NCI-H748 (cell line): Measurements from ENCODE around the gene CXCR3.
"Not testable (repeated sequence)": the region's sequence is repeated elsewhere in the genome, so short reads cannot be mapped to it uniquely, and the experiment has no call there.

ENCODE experiments used
- DNase-seq: peaks from one replicate; lab custom pipeline; 2025; ENCODE audit not compliant: unreplicated experiment; lab: John Stamatoyannopoulos, UW

Gene CXCR3

DNA sequence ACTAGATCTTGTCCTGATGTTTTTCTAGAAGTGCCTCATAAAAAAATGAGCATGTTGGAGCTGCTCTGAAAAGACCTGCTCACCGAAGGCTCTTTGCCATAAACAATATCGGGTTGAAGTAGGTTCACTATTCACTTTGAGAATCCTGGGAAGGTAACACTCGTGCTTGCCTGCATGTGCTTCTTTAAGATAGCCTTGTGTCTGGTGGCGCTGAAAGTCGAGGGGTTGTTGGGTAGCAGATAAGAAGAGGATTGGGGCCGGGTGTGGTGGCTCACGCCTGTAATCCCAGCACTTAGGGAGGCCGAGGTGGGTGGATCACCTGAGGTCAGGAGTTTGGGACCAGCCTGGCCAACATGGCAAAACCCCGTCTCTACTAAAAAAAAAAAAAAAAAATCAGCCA lies 6.6 kb downstream of the CXCR3 start:
- not testable (repeated sequence) for DNase-seq

DNA sequence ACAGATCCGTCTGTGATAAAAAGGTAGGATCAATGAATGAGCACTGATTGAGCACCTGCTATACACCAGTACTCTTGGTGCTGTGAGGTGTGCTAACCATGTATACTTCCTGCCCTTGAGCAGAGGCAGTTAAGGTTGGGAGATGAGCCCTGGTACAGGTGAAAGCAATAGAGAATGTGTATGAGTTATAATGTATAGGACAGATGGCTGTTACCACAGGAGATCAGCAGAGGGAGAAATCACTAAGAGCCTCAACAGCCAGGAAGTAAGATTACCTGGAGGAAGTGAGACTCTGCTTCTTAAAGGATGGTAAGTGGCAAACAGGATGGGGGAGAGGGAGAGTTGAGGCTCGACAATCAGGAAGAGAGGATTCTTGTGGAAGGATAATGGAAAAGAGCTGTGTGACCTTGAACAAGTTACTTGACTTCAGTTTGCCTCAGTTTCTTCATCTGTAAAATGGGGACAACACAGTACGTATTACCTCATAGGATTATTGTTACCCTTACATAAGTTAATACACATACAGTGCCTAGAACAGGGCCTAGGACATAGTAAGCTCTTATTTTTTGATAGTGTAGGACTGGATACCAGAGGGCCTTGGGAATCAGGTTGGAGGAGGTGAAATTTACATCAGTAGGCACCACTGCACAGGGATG lies 9.1 kb downstream of the CXCR3 start:
- no peak for DNase-seq

DNA sequence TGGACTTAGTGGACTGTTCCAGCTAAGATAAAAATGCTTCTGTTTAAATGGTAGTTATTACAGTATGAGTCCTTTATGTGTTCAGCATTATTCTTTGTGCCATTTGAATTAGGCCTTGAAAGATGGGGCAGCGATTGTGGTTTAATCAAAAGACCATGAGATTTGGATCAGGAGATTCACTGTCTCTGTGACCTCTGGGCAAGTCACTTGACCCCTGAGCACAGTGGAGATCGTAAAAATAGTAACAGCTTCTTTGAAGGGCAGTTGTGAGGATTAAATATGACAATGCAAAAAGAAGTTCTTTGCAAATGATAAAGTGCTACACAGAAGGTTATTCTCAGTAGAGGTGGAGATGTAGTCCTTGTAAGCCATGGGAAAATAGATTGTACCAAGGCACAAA lies 10.8 kb downstream of the CXCR3 start:
- DNase-seq = no peak

DNA sequence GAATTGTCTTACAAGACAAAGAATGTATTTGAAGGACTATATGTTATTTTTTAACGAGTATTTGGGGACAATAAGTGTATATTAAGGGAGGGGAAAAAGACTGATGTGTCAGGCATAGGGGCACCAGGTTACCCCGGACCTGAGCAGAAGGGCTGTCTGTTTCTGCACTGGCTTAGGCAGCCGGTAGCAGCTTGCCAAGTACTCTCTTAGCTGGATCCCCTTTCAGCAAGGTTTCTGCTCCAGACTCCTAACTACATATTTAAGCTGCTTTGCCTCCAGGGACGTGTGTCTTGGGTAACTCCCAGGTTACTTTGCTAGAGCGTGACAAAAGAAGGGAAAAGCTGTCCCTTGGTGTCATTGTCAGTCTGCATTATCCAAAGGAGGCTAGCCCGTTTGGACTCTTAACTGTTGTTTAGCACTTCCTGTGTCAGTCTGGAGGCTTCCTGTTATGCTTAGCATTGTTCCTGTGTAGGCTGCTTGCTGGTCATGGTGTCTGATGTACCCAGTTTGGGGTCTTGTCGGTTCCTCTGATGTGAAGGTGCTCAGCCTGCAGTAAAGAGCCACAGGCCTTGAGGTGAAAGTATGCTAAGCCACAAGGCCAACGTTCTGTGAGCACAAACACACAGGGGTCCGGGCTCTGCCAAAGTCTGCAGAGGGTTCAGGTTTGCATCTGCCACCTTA lies 11.6 kb downstream of the CXCR3 start:
- no peak for DNase-seq

DNA sequence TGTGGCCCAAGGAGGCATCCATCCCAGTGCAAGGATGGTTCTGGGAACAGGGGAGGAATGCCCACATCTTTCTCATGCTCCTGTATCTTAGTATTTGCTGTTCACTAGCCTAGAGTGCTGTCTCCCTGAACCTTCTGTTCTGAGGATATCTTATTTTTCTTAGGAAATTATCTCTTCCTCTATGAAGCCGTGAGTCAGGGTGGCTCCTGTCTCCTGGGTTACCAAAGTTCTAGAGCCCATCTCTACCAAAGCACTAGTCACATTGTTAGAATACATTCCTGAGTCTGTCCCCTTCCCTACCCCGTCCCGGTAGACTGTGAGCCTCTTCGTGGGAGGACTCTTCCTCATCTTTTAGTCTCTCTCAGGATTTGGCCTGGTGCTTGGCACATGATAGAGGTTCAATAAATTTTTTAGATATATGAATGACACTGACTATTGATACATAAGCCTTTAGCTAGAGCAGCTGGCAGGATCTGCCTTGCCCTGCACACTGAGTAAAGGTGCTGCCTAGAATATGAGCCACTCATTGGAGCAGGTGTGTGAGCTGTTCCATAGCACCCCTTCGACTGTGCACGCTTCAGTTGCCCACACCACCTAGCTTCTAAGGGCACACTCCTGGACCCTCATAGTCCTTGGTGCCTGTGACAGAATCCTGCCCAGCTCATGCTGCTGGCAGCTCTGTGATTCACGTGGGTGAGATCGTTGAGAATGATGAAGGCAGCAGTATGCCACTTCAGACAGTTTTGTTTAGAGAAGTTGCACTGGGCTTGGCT lies 13.3 kb downstream of the CXCR3 start:
- no peak for DNase-seq

DNA sequence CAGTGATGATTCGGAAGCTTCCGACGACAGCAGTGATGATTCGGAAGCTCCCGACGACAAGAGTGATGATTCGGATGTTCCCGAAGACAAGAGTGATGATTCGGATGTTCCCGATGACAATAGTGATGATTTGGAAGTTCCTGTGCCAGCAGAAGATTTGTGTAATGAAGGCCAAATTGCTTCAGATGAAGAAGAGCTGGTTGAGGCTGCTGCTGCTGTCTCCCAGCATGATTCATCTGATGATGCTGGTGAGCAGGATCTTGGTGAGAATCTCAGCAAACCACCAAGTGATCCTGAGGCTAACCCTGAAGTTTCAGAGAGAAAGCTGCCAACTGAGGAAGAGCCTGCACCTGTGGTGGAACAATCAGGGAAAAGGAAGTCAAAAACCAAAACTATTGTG lies 14.2 kb downstream of the CXCR3 start:
- DNase-seq = no peak

DNA sequence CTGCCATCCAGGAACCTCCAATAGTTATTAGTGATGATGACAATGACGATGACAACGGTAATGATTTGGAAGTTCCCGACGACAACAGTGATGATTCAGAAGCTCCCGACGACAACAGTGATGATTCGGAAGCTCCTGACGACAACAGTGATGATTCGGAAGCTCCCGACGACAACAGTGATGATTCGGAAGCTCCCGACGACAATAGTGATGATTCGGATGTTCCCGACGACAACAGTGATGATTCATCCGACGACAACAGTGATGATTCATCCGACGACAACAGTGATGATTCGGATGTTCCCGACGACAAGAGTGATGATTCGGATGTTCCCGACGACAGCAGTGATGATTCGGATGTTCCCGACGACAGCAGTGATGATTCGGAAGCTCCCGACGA lies 14.7 kb downstream of the CXCR3 start:
- DNase-seq = no peak

DNA sequence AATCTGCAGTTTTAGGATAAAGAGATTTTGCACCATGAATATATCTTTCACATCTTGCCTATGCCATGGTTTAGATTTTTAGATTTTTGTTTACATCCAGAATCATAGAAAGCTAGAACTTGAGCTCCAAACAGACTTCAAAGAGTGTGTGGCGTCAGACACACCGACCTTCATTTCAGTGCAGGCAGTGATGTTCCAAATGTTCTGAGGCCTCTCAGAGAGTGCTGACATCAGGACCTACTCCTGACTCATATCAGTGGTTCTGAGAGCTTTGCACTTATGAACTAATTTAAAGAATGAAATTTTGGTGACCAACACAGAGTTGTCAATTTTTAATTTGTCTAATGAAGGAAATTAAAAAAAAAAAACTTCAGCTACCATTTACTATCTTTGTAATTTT lies 18.3 kb downstream of the CXCR3 start:
- DNase-seq = no peak

DNA sequence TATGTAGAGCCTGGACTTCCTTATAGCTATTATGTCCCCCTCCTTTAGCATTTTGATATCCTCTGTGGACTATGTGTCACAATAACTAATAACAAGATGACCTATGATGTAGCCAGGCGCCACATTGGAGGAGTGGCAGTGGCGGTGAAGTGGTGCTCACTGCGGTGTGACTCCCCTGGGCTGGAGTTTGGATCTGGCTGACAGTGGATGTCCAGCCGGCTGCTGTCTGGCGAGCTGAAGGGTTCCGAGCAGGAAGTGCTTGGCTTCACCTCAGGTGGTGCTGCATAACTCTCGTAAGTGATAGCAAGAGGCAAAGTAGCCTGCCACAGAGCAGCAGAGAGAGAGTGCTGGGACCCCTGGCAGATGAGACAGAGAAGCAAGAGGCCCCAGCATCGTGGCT lies 25.1 kb downstream of the CXCR3 start:
- not testable (repeated sequence) for DNase-seq

DNA sequence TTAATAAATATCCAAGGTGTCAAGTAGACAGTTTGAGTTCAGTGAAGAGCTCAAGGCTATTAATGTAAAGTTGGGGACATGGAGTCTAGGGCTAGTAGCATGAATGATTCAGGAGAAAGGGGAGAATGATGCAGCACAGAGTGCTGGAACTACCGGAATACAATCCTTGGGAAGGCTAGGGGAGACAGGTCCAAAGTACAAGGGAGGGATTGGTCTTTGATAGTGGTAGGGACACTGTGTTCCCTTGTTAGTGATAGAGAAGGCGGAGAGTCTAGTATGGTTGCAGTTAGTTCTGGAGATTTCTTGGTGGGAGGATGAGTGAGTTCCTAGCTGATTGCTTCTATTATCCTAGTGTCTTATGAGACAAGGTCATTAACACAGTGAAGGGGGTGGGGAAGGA lies 31.4 kb downstream of the CXCR3 start:
- DNase-seq = no peak

DNA sequence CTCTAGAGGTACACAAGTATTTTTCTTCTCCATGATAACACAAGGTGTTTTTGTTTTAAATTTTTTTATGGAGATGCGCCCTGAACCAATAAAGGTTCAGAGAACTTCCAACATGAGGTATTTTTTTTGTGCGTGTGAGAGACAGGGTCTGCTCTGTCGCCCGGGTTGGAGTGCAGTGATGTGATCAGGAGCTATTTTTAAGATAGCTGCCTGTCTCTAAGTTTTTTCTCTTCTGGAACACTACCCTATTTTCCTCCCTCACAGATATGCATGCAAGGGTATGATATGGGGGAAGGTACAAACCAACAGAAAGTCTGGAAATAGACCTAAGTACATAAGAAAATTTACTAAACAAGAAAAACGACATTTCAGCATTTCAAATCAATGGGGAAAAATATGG lies 37.1 kb downstream of the CXCR3 start:
- no peak for DNase-seq

DNA sequence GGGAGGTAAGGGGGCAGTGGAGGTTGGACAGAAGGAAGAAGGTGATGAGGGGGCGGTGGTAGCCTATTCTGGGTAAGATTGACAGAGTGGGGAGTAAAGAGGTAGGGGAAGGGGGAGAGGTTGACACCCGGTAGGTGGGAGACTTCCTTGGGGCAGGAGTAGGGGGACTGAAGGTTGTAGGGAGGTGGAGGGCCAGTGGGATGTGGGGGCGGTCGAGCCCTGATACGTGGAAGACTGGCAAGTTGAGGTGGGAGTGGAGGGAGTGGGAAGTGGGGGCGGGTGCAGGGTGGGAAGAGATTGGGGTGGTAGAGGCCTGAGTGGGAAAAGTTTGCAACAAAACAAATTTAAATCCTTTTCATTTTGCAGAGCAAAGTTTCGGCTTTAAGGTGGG lies 38.3 kb downstream of the CXCR3 start:
- DNase-seq = no peak

DNA sequence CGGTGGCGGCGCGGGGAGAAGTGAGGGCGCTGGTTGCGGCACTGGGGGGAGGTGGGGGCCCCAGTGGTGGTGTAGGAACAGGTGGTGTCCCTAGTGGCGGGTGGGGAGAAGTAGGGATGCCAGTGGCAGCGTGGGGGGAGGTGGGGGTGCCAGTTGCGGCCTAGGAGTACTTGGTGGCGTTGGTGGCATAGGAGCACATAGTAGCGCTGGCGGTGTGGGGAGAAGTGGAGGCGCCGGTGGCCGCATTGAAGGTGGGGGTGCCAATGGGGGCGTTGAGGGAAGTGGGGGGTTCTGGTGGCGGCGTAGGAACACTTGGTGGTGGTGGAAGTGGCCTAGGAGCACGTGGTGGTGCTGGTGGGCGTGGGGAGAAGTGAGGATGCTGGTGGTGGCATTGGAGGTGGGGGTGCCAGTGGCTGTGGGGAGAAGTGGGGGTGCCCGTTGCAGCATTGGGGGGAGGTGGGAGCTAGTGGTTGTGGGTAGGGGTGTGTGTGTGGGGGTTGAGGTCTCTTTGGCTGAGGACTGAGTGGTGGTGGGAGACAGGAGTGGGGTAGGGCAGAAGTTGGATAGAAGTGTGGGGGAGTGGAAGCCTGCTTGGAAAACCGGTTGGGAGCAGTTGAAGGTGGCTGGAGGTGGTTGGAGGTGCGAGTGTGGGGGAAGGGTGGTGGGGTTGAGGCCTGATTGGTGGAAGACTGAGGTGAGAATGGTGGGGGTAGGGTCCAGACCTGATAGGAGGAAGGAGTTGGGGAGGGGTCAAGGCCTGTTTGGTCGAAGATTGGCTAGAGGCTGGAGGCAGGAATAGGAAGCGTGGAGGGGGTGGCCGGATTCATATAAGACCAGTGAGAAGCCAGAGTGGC lies 38.9 kb downstream of the CXCR3 start:
- no peak for DNase-seq

DNA sequence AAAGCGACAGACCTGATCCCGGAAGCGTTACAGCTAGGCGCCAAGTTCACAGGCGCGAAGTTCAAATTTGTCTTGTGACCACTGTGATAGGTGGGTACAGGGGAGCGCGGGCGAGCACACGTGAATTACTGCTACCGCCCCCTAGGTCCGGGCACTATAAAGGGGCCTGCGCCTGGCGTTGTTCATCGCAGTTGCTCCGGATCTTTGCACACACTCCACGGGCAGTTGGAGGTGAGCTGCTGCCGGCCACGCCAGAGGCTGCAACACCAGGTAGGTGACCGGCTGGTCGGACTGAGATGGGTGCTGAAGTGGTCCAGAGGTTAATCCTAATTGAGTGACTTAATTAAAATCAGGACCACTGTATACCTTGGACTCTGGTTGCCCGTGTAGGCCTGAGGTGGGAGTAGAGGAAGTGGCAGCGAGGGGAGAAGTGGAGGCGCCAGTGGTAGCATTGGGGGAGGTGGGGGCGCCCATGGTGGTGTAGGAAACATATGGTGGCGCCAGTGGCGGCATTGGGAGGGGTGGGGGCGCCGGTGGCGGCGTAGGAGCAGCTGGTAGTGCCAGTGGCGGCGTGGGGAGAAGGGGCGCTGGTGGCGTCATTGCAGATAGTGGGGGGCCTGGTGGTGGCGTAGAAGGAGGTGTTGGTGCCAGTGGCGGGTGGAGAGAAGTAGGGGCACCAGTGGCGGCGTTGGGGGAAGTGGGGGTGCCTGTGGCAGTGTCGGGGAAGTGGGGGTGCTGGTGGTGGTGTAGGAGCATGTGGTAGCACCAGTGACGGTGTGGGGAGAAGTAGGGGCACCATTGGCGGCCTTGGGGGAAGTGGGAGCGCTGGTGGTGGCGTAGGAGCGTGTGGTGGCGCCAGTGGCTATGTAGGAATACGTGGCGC lies 39.8 kb downstream of the CXCR3 start, which contains the start of gene GCNA:
Gene GCNA, plus strand, starts transcription at position 185 of the 883 bp plus-strand sequence. CDS start 2,385 bp downstream, outside the sequence.
- no peak for DNase-seq

DNA sequence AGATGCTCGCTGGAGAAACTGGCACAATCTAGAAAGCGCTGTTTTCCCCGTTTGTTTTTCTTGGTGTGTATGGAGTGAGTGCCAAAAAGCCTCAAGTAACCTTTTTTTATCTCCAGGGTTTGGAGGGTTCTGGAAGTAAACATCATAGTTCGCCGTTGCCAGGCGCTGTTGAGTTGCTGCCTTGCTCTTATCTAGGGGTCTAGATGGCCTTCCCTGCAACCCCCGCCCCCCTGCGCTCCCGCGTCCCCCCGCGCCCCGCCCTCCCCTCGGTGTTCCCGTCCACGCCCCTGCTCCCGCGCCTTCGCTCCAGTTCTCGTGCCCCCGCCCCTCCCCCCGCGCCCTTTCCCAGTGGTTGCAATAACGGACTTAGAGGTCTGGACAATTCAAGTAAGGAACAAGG lies 40.6 kb downstream of the CXCR3 start:
- DNase-seq = no peak

DNA sequence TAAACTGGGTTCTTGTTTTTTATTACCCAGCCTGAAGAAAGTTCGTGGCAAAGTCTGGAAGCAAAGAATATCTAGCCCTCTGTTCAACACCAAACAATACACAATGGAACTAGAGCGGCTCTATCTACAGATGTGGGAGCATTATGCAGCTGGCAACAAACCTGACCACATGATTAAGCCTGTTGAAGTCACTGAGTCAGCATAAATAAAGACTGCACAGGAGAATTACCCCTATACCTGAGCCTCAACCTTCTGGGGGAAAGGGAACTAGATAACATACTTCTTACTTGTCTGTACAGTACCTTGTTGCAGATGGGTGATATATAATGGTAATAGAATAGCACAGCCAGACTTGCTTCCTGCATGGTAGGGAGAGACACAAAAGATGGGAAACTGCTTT lies 44.7 kb downstream of the CXCR3 start:
- DNase-seq = no peak

DNA sequence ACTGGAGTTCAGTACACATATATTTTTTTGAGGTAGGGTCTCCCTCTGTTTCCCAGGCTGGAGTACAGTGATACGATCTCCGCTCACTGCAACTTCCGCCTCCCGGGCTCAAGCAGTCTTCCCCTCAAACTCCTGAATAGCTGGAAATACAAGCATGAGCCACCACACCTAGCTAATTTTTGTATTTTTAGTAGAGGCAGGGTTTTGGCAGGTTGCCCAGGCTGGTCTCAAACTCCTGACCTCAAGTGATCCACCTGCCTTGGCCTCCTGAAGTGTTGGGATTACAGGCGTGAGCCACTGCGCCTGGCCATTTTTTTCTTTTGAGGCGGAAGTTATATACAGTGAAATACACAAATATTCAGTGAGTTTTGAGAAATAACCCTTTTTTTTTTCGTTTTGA lies 46.9 kb downstream of the CXCR3 start:
- DNase-seq = not testable (repeated sequence)
